ENCODE measurements around the gene OLFM3. TPM values are rescaled to one million over a fixed set of nuclear protein-coding genes. Genes with fewer than 3 reads are reported as not detected.
A peak's percentile ranks its signal among the peaks of the same experiment; 100 is the strongest.

OLFM3 gene
- polyA plus RNA-seq (2013, experiment 1 of 2), result 0.74 TPM
- 0.56 TPM for polyA plus RNA-seq (2013, experiment 2 of 2)

DNA sequence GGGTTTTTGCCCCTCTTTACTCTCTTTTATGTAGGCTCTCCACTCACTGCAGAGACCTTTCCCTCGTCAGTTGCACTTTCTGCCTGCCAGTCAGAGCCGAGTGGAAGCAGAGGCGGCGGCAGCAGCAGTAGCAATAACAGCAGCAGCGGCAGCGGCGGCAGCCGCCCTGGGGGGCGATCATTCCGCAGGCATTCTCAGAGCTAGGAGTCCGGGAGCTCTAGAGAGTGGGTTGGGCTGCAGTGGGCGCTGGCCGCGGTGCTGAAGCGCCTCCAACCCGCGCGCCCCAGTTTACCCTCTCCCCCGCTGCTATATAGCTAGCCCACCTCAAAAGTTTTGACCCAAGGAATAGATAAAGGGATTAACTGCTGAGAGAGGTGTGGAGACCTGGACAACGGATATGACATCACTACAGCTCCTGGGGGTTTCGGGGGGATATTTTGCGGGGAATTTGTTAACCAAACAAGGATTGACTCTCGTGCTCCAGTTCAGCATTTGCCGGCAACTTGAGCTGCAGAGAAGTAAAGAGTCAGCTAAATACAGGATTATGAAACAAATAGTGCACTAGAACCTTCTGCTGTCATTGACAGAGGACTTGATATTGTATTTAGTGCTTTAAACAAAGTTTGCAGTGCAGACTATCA lies at the start of gene OLFM3:
Gene OLFM3, minus strand, starts transcription at position 102 of the 641 bp plus-strand sequence.
- Histone ChIP-seq H3K4me3 (ENCODE audit: extremely low read depth, insufficient read depth, low read length, poor library complexity, severe bottlenecking) (peak within 1 kb of the TSS; percentile 10), H3K36me3 (ENCODE audit: control insufficient read depth, insufficient read depth, low read length) (no peaks in the 10 kb centered on the region), H3K9me3 (ENCODE audit: control insufficient read depth, low read length) (no peaks in the 10 kb centered on the region), H3K4me1 (ENCODE audit: control insufficient read depth, insufficient read depth, low read length, poor library complexity, severe bottlenecking) (no peaks in the 10 kb centered on the region), H3K27ac (ENCODE audit: low read depth, low read length, severe bottlenecking) (no peak within 1 kb of the TSS)
- 8 to 10% methylated on average over 12 to 13 of the region's 24 CpGs for WGBS, 2 experiments (ENCODE audit: insufficient coverage in 2 of 2)

- Histone ChIP-seq H3K27ac (ENCODE audit: low read depth, low read length, severe bottlenecking) (no peak overlapping the region), H3K4me3 (ENCODE audit: extremely low read depth, insufficient read depth, low read length, poor library complexity, severe bottlenecking) (no peak overlapping the region), H3K9me3 (ENCODE audit: control insufficient read depth, low read length) (no peaks in the 10 kb centered on the region), H3K36me3 (ENCODE audit: control insufficient read depth, insufficient read depth, low read length) (no peaks in the 10 kb centered on the region), H3K4me1 (ENCODE audit: control insufficient read depth, insufficient read depth, low read length, poor library complexity, severe bottlenecking) (no peaks in the 10 kb centered on the region)
- 86 to 91% methylated on average over 2 of the region's 2 CpGs for WGBS, 2 experiments (ENCODE audit: insufficient coverage in 2 of 2)
Observed at GRCh38 chr1:102045752-102046151, 49.0 kb upstream of the OLFM3 start.

DNA sequence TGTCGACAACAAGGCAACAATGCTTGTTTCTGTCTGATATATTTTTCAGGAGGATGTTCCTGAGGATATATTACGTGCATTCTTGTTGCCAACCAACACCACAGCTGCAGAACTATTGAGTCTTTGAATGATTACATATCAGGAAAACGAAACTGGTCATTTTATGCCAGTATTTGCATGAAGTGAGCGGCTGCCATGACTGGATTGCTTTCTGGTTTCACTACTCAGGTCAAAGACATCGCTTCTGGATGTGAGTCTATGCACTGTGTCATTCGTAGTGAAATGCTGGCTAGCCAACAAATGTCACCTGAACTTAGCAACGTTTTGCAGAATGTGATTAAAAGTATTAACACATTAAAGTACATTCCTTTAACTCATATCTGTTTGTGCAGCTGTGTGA lies 35.8 kb upstream of the OLFM3 start:
- H3K4me1 ChIP-seq (ENCODE audit: control insufficient read depth, insufficient read depth, low read length, poor library complexity, severe bottlenecking), result no peaks in the 10 kb centered on the region
- no peak overlapping the region for H3K4me3 ChIP-seq (ENCODE audit: extremely low read depth, insufficient read depth, low read length, poor library complexity, severe bottlenecking)
- H3K9me3 ChIP-seq (ENCODE audit: control insufficient read depth, low read length), result no peaks in the 10 kb centered on the region
- H3K27ac ChIP-seq (ENCODE audit: low read depth, low read length, severe bottlenecking), result no peak overlapping the region
- WGBS, 2 experiments (ENCODE audit: insufficient coverage in 2 of 2), result 84 to 93% methylated on average over 4 of the region's 7 CpGs
- no peaks in the 10 kb centered on the region for H3K36me3 ChIP-seq (ENCODE audit: control insufficient read depth, insufficient read depth, low read length)

- Histone ChIP-seq H3K4me3 (ENCODE audit: extremely low read depth, insufficient read depth, low read length, poor library complexity, severe bottlenecking) (no peak overlapping the region), H3K9me3 (ENCODE audit: control insufficient read depth, low read length) (no peaks in the 10 kb centered on the region), H3K27ac (ENCODE audit: low read depth, low read length, severe bottlenecking) (no peak overlapping the region), H3K36me3 (ENCODE audit: control insufficient read depth, insufficient read depth, low read length) (no peaks in the 10 kb centered on the region), H3K4me1 (ENCODE audit: control insufficient read depth, insufficient read depth, low read length, poor library complexity, severe bottlenecking) (no peaks in the 10 kb centered on the region)
Observed at GRCh38 chr1:102019530-102019929, 22.8 kb upstream of the OLFM3 start.

GRCh38 chr1:102015728-102016127 lies 19.0 kb upstream of the OLFM3 start:
- no CpG with 5 or more reads among the region's 3 CpGs for WGBS, 2 experiments (ENCODE audit: insufficient coverage in 2 of 2)
- Histone ChIP-seq H3K4me1 (ENCODE audit: control insufficient read depth, insufficient read depth, low read length, poor library complexity, severe bottlenecking) (no peaks in the 10 kb centered on the region), H3K9me3 (ENCODE audit: control insufficient read depth, low read length) (no peaks in the 10 kb centered on the region)

DNA sequence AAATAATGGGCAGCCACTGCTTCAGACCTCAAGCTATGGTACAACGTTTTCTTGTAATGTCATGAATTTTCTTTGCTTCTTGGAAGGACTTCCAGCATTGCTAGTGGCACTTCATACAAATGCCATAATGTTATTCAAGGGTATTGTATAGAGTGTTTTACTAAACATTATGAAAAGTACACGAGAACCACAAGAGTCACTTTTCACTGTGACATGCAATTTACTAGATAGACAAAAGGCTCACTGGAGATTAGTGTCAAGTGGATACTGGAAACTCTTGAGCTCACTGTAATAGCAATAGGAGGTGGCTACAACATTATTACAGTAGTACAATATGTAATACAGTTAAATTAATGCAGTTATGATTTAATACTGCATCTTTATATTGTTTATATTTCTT lies 5.3 kb upstream of the OLFM3 start:
- H3K4me3 ChIP-seq (ENCODE audit: extremely low read depth, insufficient read depth, low read length, poor library complexity, severe bottlenecking), result no peak overlapping the region
- no peaks in the 10 kb centered on the region for H3K4me1 ChIP-seq (ENCODE audit: control insufficient read depth, insufficient read depth, low read length, poor library complexity, severe bottlenecking)
- H3K27ac ChIP-seq (ENCODE audit: low read depth, low read length, severe bottlenecking), result no peak overlapping the region
- H3K9me3 ChIP-seq (ENCODE audit: control insufficient read depth, low read length), result no peaks in the 10 kb centered on the region
- no peaks in the 10 kb centered on the region for H3K36me3 ChIP-seq (ENCODE audit: control insufficient read depth, insufficient read depth, low read length)
- WGBS, 2 experiments (ENCODE audit: insufficient coverage in 2 of 2), result no CpG with 5 or more reads among the region's 2 CpGs

More at GRCh38 chr1:102015728-102016127, 19.0 kb upstream of the OLFM3 start:
- Histone ChIP-seq H3K27ac (ENCODE audit: low read depth, low read length, severe bottlenecking) (no peak overlapping the region), H3K4me3 (ENCODE audit: extremely low read depth, insufficient read depth, low read length, poor library complexity, severe bottlenecking) (no peak overlapping the region), H3K36me3 (ENCODE audit: control insufficient read depth, insufficient read depth, low read length) (no peaks in the 10 kb centered on the region)

DNA sequence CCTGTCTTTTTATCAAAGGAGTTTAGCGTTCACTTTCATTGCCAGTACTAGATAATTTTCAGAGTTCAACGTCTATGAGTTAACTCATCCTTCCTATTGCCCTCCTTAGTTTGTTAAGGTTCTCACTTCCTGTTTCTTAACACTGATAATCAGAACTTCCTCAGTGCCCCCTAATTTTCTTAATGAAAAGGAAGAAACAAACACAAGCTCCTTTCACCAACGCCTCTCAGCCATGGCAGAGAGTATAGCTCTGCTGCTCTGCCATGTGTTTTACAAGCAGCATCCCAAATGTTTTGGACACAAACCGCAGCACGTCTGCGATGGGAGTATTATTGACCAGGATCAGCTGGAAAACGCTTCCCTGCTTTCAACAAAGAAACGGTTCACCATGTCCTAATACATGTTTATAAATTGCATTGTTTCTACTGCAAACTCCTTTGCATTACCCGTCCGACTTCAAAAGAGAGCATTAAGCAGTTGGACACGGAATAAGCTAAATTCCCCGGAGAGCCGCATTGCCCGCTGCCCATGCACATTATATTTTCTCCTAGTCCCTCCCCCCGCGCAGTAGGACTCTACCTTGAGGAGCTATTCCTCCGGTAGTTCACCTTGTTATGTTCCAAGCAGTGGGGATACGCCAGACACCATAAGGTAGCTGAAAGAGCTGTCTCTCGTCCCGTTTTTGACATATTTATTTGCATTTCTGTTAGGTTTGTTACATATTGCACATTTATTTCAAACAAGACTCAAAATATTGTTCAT lies 561 bp downstream of the OLFM3 start:
- WGBS, 2 experiments (ENCODE audit: insufficient coverage in 2 of 2), result 9 to 29% methylated on average over 5 to 10 of the region's 20 CpGs
- Histone ChIP-seq H3K27ac (ENCODE audit: low read depth, low read length, severe bottlenecking) (no peak overlapping the region), H3K36me3 (ENCODE audit: control insufficient read depth, insufficient read depth, low read length) (no peaks in the 10 kb centered on the region), H3K4me3 (ENCODE audit: extremely low read depth, insufficient read depth, low read length, poor library complexity, severe bottlenecking) (peak overlapping the region; percentile 10), H3K4me1 (ENCODE audit: control insufficient read depth, insufficient read depth, low read length, poor library complexity, severe bottlenecking) (no peaks in the 10 kb centered on the region), H3K9me3 (ENCODE audit: control insufficient read depth, low read length) (no peaks in the 10 kb centered on the region)

DNA sequence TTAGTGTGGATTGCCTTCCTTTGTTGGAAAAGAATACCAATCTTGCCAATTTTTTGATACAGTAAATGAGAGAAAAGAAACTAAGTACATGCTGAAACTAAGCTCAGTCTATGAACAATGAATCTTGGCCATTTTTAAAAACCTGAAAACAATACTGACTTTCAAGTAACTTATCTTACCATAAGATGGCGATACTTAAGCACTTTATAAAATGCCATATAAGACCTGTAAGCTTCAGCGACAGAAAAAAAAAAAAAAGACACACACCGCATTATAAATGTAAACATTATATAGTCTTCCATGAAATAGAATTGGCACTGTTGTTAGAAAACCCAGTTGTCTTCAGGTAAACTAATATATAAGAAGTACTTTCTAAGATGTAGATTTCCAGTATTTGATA lies 3.0 kb downstream of the OLFM3 start:
- no peaks in the 10 kb centered on the region for H3K4me1 ChIP-seq (ENCODE audit: control insufficient read depth, insufficient read depth, low read length, poor library complexity, severe bottlenecking)
- H3K9me3 ChIP-seq (ENCODE audit: control insufficient read depth, low read length), result no peaks in the 10 kb centered on the region
- H3K27ac ChIP-seq (ENCODE audit: low read depth, low read length, severe bottlenecking), result no peak overlapping the region
- no peak overlapping the region for H3K4me3 ChIP-seq (ENCODE audit: extremely low read depth, insufficient read depth, low read length, poor library complexity, severe bottlenecking)
- no peaks in the 10 kb centered on the region for H3K36me3 ChIP-seq (ENCODE audit: control insufficient read depth, insufficient read depth, low read length)
- WGBS, 2 experiments (ENCODE audit: insufficient coverage in 2 of 2), result no CpG with 5 or more reads among the region's 3 CpGs

- H3K4me3 ChIP-seq (ENCODE audit: extremely low read depth, insufficient read depth, low read length, poor library complexity, severe bottlenecking), result no peak overlapping the region
- no peaks in the 10 kb centered on the region for H3K36me3 ChIP-seq (ENCODE audit: control insufficient read depth, insufficient read depth, low read length)
- H3K4me1 ChIP-seq (ENCODE audit: control insufficient read depth, insufficient read depth, low read length, poor library complexity, severe bottlenecking), result no peaks in the 10 kb centered on the region
- WGBS, 2 experiments (ENCODE audit: insufficient coverage in 2 of 2), result no CpG with 5 or more reads among the region's 5 CpGs
- no peak overlapping the region for H3K27ac ChIP-seq (ENCODE audit: low read depth, low read length, severe bottlenecking)
- no peaks in the 10 kb centered on the region for H3K9me3 ChIP-seq (ENCODE audit: control insufficient read depth, low read length)
Observed at GRCh38 chr1:101992821-101993575, 3.7 kb downstream of the OLFM3 start.

DNA sequence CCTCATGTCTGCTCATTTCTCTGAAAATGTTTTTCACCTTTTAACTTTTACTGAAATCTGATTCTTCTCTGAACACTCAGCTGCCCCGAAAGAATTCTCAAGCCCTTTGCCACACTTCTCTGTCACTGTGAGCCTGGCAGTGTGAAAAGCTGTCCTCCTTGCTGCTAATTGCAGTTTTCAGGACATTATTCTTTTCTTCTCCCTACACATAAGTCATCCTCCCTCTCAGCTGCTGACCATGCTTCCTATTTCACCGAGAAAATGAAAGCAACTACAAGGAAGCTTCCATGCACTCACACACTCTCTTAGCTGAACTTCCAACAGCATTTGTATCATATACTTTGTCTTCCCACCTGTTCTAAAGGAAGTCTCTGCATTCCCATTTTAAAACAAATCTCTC lies 15.8 kb downstream of the OLFM3 start:
- WGBS, 2 experiments (ENCODE audit: insufficient coverage in 2 of 2), result 65 to 80% methylated on average over 2 of the region's 2 CpGs
- H3K9me3 ChIP-seq (ENCODE audit: control insufficient read depth, low read length), result no peaks in the 10 kb centered on the region
- H3K27ac ChIP-seq (ENCODE audit: low read depth, low read length, severe bottlenecking), result no peak overlapping the region
- H3K4me1 ChIP-seq (ENCODE audit: control insufficient read depth, insufficient read depth, low read length, poor library complexity, severe bottlenecking), result no peaks in the 10 kb centered on the region
- H3K36me3 ChIP-seq (ENCODE audit: control insufficient read depth, insufficient read depth, low read length), result no peaks in the 10 kb centered on the region
- no peak overlapping the region for H3K4me3 ChIP-seq (ENCODE audit: extremely low read depth, insufficient read depth, low read length, poor library complexity, severe bottlenecking)

Measured in mesodermal cell (in vitro differentiated cells).